Karpas-422 (cell line): ENCODE data around the gene RRAS. TPM values are rescaled to one million over a fixed set of nuclear protein-coding genes. Genes with fewer than 3 reads are reported as not detected.

Experiments used
- DNase-seq: peaks from one replicate; pipeline ENCODE4 v3.0.0-alpha.2; 2015
- H2AFZ ChIP-seq: fragments of 200-600 bp; sonication (generic); 2 replicates; pipeline ENCODE4 v1.6.1; 2014; ENCODE audit warnings: antibody characterized with exemption, low read length, mixed read lengths
- H3K27ac ChIP-seq: fragments of 200-600 bp; sonication (generic); 2 replicates; pipeline ENCODE4 v1.5.1; 2014; ENCODE audit warnings: mild to moderate bottlenecking, low read length, moderate library complexity
- H3K27me3 ChIP-seq: fragments of 200-600 bp; sonication (generic); 2 replicates; pipeline ENCODE4 v1.6.1; 2014; ENCODE audit warnings: low read length, mixed read lengths
- H3K36me3 ChIP-seq: fragments of 200-600 bp; sonication (generic); 2 replicates; pipeline ENCODE4 v1.6.1; 2014; ENCODE audit warnings: low read length, mixed read lengths; ENCODE audit not compliant: insufficient read depth
- H3K4me1 ChIP-seq: fragments of 200-600 bp; sonication (generic); 2 replicates; pipeline ENCODE4 v1.6.1; 2014; ENCODE audit warnings: mild to moderate bottlenecking, low read length, mixed read lengths
- H3K4me2 ChIP-seq: fragments of 200-600 bp; sonication (generic); 2 replicates; pipeline ENCODE4 v1.6.1; 2014; ENCODE audit warnings: low read length, low read depth, mild to moderate bottlenecking; ENCODE audit not compliant: poor library complexity, severe bottlenecking
- H3K4me3 ChIP-seq: fragments of 200-600 bp; sonication (generic); 2 replicates; pipeline ENCODE4 v1.5.1; 2014; ENCODE audit warnings: mild to moderate bottlenecking, antibody characterized with exemption, low read length, mixed read lengths
- H3K79me2 ChIP-seq: fragments of 200-600 bp; sonication (generic); 2 replicates; pipeline ENCODE4 v1.6.1; 2014; ENCODE audit warnings: mild to moderate bottlenecking, low read length, mixed read lengths
- H3K9ac ChIP-seq: fragments of 200-600 bp; sonication (generic); 2 replicates; pipeline ENCODE4 v1.6.0; 2014; ENCODE audit warnings: low read length
- H3K9me2 ChIP-seq: fragments of 200-600 bp; sonication (generic), shearing (Covaris generic); replicated peaks from 2 replicates; pipeline ENCODE4 v1.6.0; 2014; ENCODE audit warnings: mild to moderate bottlenecking, low read length, moderate library complexity; ENCODE audit not compliant: insufficient read depth
- H3K9me3 ChIP-seq: fragments of 300-700, 200-600 bp; sonication (generic); 2 replicates; pipeline ENCODE4 v1.6.1; 2014; ENCODE audit warnings: low read length, mixed read lengths
- H4K20me1 ChIP-seq: fragments of 200-600 bp; sonication (generic); 2 replicates; pipeline ENCODE4 v1.6.1; 2014; ENCODE audit warnings: mild to moderate bottlenecking, antibody characterized with exemption, low read length, low read depth; ENCODE audit not compliant: insufficient read depth
- total RNA-seq: library from RNA; depleted of rRNA; stranded (reverse); fragments of >200 nt; shearing (Covaris generic); gene quantifications from 2 replicates; pipeline ENCODE4 v1.2.3, GENCODE V29; 2014; ENCODE audit warnings: low replicate concordance

The RRAS gene
- total RNA-seq, 1 experiment from 2014 or later: 0.22 TPM

GRCh38 chr19:49594157-49594992 lies 45.6 kb downstream of the RRAS start:
- Histone ChIP-seq H3K9me3 (no peaks in the 10 kb centered on the region), H4K20me1 (peaks cover 35% of the 10 kb centered on the region), H3K4me1 (peaks cover 23% of the 10 kb centered on the region), H3K9ac (peak overlapping the region; percentile 43; the same call in 1 of the 2 replicates), H2AFZ (no peak overlapping the region), H3K27me3 (no peaks in the 10 kb centered on the region), H3K27ac (no peak overlapping the region; the same call in 1 of the 2 replicates), H3K4me2 (peak overlapping the region; percentile 86), H3K79me2 (peaks cover 55% of the 10 kb centered on the region), H3K9me2 (no peaks in the 10 kb centered on the region), H3K36me3 (peaks cover 25% of the 10 kb centered on the region; the same call in 1 of the 2 replicates), H3K4me3 (peak overlapping the region; percentile 95; the same call in 1 of the 2 replicates)
- DNase-seq: no peak

GRCh38 chr19:49593233-49594113 lies 46.5 kb downstream of the RRAS start:
- Histone ChIP-seq H3K79me2 (peaks cover 47% of the 10 kb centered on the region), H2AFZ (no peak overlapping the region), H3K4me3 (peak overlapping the region; percentile 95), H3K36me3 (peaks cover 16% of the 10 kb centered on the region; the same call in 1 of the 2 replicates), H3K27ac (peak overlapping the region; percentile 92), H3K4me1 (peaks cover 23% of the 10 kb centered on the region), H4K20me1 (peaks cover 29% of the 10 kb centered on the region), H3K9me3 (no peaks in the 10 kb centered on the region), H3K9ac (peak overlapping the region; percentile 94), H3K4me2 (peak overlapping the region; percentile 86), H3K9me2 (no peaks in the 10 kb centered on the region), H3K27me3 (no peaks in the 10 kb centered on the region)
- DNase-seq: peak; percentile 99

GRCh38 chr19:49592486-49593232 lies 47.3 kb downstream of the RRAS start:
- H3K27ac ChIP-seq: peak overlapping the region; percentile 92
- H3K4me2 ChIP-seq: peak overlapping the region; percentile 86
- peaks cover 16% of the 10 kb centered on the region; the same call in 1 of the 2 replicates for H3K36me3 ChIP-seq
- peak overlapping the region; percentile 95 for H3K4me3 ChIP-seq
- H3K79me2 ChIP-seq: peaks cover 47% of the 10 kb centered on the region
- H3K27me3 ChIP-seq: no peaks in the 10 kb centered on the region
- peak overlapping the region; percentile 94 for H3K9ac ChIP-seq
- H2AFZ ChIP-seq: no peak overlapping the region
- H4K20me1 ChIP-seq: peaks cover 29% of the 10 kb centered on the region
- DNase-seq: peak; percentile 86
- no peaks in the 10 kb centered on the region for H3K9me2 ChIP-seq
- H3K9me3 ChIP-seq: no peaks in the 10 kb centered on the region
- H3K4me1 ChIP-seq: peaks cover 23% of the 10 kb centered on the region

GRCh38 chr19:49591731-49592485 lies 48.0 kb downstream of the RRAS start:
- no peaks in the 10 kb centered on the region for H3K9me2 ChIP-seq
- DNase-seq: peak; percentile 86
- H3K4me2 ChIP-seq: peak overlapping the region; percentile 86
- peaks cover 14% of the 10 kb centered on the region; the same call in 1 of the 2 replicates for H3K36me3 ChIP-seq
- peaks cover 29% of the 10 kb centered on the region for H4K20me1 ChIP-seq
- peak overlapping the region; percentile 92 for H3K27ac ChIP-seq
- no peaks in the 10 kb centered on the region for H3K9me3 ChIP-seq
- peaks cover 41% of the 10 kb centered on the region for H3K79me2 ChIP-seq
- H3K27me3 ChIP-seq: no peaks in the 10 kb centered on the region
- H2AFZ ChIP-seq: 0 out of 2 replicates have a peak overlapping the region, but pooled peaks have one; percentile 12
- H3K4me1 ChIP-seq: peaks cover 23% of the 10 kb centered on the region
- peak overlapping the region; percentile 94 for H3K9ac ChIP-seq
- H3K4me3 ChIP-seq: peak overlapping the region; percentile 95

DNA sequence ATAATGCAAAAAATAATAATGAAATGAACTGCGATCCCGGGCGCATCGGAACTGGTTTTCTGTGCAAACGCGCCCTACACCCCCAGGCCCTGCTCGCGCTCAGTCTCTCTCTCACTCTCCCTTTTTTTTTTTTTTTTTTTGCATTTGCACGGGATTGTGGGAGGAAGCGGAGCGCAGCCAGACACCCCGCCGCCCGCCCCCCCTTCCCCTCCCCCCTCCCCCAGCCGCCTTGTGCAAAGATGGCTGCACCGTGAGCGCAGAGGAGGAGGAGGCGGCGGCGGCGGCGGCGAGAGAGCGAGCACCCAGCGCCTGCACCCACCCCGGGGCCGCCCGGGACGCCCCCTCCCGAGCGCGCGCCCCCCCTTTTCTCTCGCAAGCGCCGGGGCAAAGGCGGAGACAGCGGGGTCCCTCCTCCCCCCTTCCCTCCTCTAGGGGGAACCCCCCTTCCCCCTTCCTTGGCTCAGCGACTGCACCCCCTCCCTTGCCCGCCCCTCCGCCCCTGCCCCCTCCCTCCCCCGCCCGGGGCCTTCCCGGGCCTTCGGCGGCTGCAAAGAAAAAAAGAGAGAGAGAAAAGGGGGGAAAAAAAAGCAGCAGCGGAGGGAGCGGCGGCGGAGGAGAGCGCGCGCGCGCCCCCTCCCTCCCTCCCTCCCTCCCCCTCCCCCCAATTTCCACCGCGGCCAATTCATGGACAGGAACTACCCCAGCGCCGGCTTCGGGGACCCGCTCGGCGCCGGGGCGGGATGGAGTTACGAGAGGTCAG lies 48.8 kb downstream of the RRAS start, which contains the start of gene PRR12:
Gene PRR12, plus strand, starts transcription at position 212 of the 760 bp plus-strand sequence. Its CDS starts 473 bp downstream, at position 685.
- peak within 1 kb of the TSS; percentile 86 for H3K4me2 ChIP-seq
- no peaks in the 10 kb centered on the region for H3K27me3 ChIP-seq
- peaks cover 25% of the 10 kb centered on the region for H4K20me1 ChIP-seq
- H3K9me3 ChIP-seq: no peaks in the 10 kb centered on the region
- H3K27ac ChIP-seq: peak within 1 kb of the TSS; percentile 92
- peaks cover 36% of the 10 kb centered on the region for H3K79me2 ChIP-seq
- peaks cover 14% of the 10 kb centered on the region; the same call in 1 of the 2 replicates for H3K36me3 ChIP-seq
- H2AFZ ChIP-seq: 0 out of 2 replicates have a peak within 1 kb of the TSS, but pooled peaks have one; percentile 12
- H3K9ac ChIP-seq: peak within 1 kb of the TSS; percentile 94
- DNase-seq: peak; percentile 97
- H3K4me1 ChIP-seq: peaks cover 23% of the 10 kb centered on the region
- H3K9me2 ChIP-seq: no peaks in the 10 kb centered on the region
- peak within 1 kb of the TSS; percentile 95 for H3K4me3 ChIP-seq

GRCh38 chr19:49590071-49590970 lies 49.6 kb downstream of the RRAS start:
- peaks cover 23% of the 10 kb centered on the region for H3K4me1 ChIP-seq
- peaks cover 14% of the 10 kb centered on the region; the same call in 1 of the 2 replicates for H3K36me3 ChIP-seq
- no peaks in the 10 kb centered on the region for H3K27me3 ChIP-seq
- peak overlapping the region; percentile 92 for H3K27ac ChIP-seq
- peaks cover 22% of the 10 kb centered on the region for H4K20me1 ChIP-seq
- no peak overlapping the region for H2AFZ ChIP-seq
- H3K79me2 ChIP-seq: peaks cover 28% of the 10 kb centered on the region
- H3K9me2 ChIP-seq: no peaks in the 10 kb centered on the region
- H3K9me3 ChIP-seq: no peaks in the 10 kb centered on the region
- peak overlapping the region; percentile 79 for H3K4me3 ChIP-seq
- H3K4me2 ChIP-seq: peak overlapping the region; percentile 86
- peak overlapping the region; percentile 94 for H3K9ac ChIP-seq
- DNase-seq: peak; percentile 100
